Lung (tissue), 12 donors: ENCODE results near the gene SLCO2A1. TPM values are rescaled to one million over a fixed set of nuclear protein-coding genes. Genes with fewer than 3 reads are reported as not detected.

Source experiments
- ATAC-seq: fragments of 200-7000 bp; cut with Tn5 transposase; one replicate; pipeline ENCODE4 v1.9.1; 2020; ENCODE audit warnings: moderate number of reproducible peaks; ENCODE audit not compliant: insufficient read depth, low FRiP score
- DNase-seq, 3 donors: peaks; one replicate each; pipeline ENCODE4 v3.0.0-alpha.2; 2013 to 2017
- H3K27ac ChIP-seq, 2 donors: one replicate each; pipeline ENCODE4 v1.5.1; 2013; ENCODE audit warnings: mild to moderate bottlenecking in 2 of 2, moderate library complexity in 2 of 2, control low read depth in 1 of 2, inconsistent platforms in 1 of 2, low read depth in 1 of 2, low read length in 1 of 2
- H3K27me3 ChIP-seq, 3 donors: one replicate each; pipeline ENCODE4 v1.5.1; 2013; ENCODE audit warnings: low read length in 2 of 3; ENCODE audit not compliant: control insufficient read depth in 3 of 3, insufficient read depth in 3 of 3
- H3K36me3 ChIP-seq, 4 donors: one replicate each; pipeline ENCODE4 v1.5.1; 2013; ENCODE audit warnings: low read length in 4 of 4, mild to moderate bottlenecking in 1 of 4, moderate library complexity in 1 of 4; ENCODE audit not compliant: control insufficient read depth in 4 of 4, insufficient read depth in 4 of 4
- H3K4me1 ChIP-seq, 5 donors: one replicate each; pipeline ENCODE4 v1.5.1; 2013; ENCODE audit warnings: low read length in 5 of 5, mild to moderate bottlenecking in 2 of 5, moderate library complexity in 1 of 5; ENCODE audit not compliant: control insufficient read depth in 5 of 5, insufficient read depth in 5 of 5
- H3K4me3 ChIP-seq: one replicate; pipeline ENCODE4 v1.5.1; 2013; ENCODE audit warnings: mild to moderate bottlenecking, control low read depth, moderate library complexity
- H3K9ac ChIP-seq, 2 donors: one replicate each; pipeline ENCODE4 v1.5.1; 2013; ENCODE audit warnings: low read length in 2 of 2, control low read depth in 1 of 2; ENCODE audit not compliant: insufficient read depth in 1 of 2
- H3K9me3 ChIP-seq, 4 donors: one replicate each; pipeline ENCODE4 v1.5.1; 2013; ENCODE audit warnings: low read length in 3 of 4, mild to moderate bottlenecking in 1 of 4, moderate library complexity in 1 of 4; ENCODE audit not compliant: control insufficient read depth in 4 of 4, insufficient read depth in 3 of 4
- CTCF ChIP-seq: IDR thresholded peaks from 2 replicates; pipeline ENCODE4 v1.5.1; 2012; ENCODE audit warnings: mild to moderate bottlenecking; ENCODE audit errors: control extremely low read depth, extremely low read depth
- WGBS, 2 donors: extraction: QIAGEN DNeasy Blood & Tissue Kit; methylation state at CpG; one replicate each; pipeline ENCODE4 v1.1.7; 2013; 5-methylcytosine and 5-hydroxymethylcytosine counted together
- polyA plus RNA-seq, 2 donors: library from polyadenylated mRNA; stranded (reverse); fragments of 200-250 nt; gene quantifications; one replicate each; pipeline ENCODE4 v1.2.1, GENCODE V29; 2013
- total RNA-seq, 2 donors: library from RNA; depleted of rRNA in 1 of 2; stranded (reverse); fragments of >200 nt in 1 of 2; gene quantifications; one replicate each; pipeline ENCODE4 v1.2.1, GENCODE V29; 2014 to 2021
- donor health status: control.
- donor health status: control.
- donor health status: Bipolar disorder and iron deficiency.
- donor health status: healthy.
- donor health status: DM: yes; HTN: yes; CAD: no.

The SLCO2A1 gene
- total and polyA plus RNA-seq, 4 donors, result 27.2 to 131 (median 42.7) TPM

- WGBS, 2 donors, result 92 to 95% methylated on average over 5 of the region's 5 CpGs
These were observed 20.3 kb downstream of the SLCO2A1 start for GRCh38 chr3:134009345-134010000.

GRCh38 chr3:134008630-134009156 is 21.0 kb downstream of the SLCO2A1 start:
- H3K4me3 ChIP-seq, result no peak overlapping the region
- H3K27me3 ChIP-seq, result no peaks in the 10 kb centered on the region
- DNase-seq (no peak), ATAC-seq (peak; percentile 50)
- no peak overlapping the region for H3K27ac ChIP-seq
- no peak overlapping the region for H3K9ac ChIP-seq
- peaks cover 0 to 8% (median 0%) of the 10 kb centered on the region in 5 donors for H3K4me1 ChIP-seq
- H3K9me3 ChIP-seq, result no peaks in the 10 kb centered on the region
- TF ChIP-seq CTCF, result no peak
- 28 to 65% methylated on average over 2 of the region's 2 CpGs for WGBS, 2 donors
- no peaks in the 10 kb centered on the region for H3K36me3 ChIP-seq

More at GRCh38 chr3:134009345-134010000, 20.3 kb downstream of the SLCO2A1 start:
- Histone ChIP-seq H3K4me3 (no peak overlapping the region), H3K27me3 (no peaks in the 10 kb centered on the region), H3K9me3 (no peaks in the 10 kb centered on the region), H3K36me3 (no peaks in the 10 kb centered on the region), H3K4me1 (peaks cover 0 to 10% (median 0%) of the 10 kb centered on the region in 5 donors), H3K9ac (no peak overlapping the region), H3K27ac (no peak overlapping the region)
- no peak for DNase-seq
- no peak for TF ChIP-seq CTCF
- ATAC-seq, result no peak

- 65 to 80% methylated on average over 3 of the region's 3 CpGs for WGBS, 2 donors
- TF ChIP-seq CTCF, result no peak
- no peak for ATAC-seq
These were observed 21.9 kb downstream of the SLCO2A1 start for GRCh38 chr3:134007819-134008218.

GRCh38 chr3:134004841-134005240 is 24.9 kb downstream of the SLCO2A1 start:
- WGBS, 2 donors, result 87 to 100% methylated on average over 4 of the region's 4 CpGs
- H3K27ac ChIP-seq, result no peak overlapping the region

More at GRCh38 chr3:134007819-134008218, 21.9 kb downstream of the SLCO2A1 start:
- Histone ChIP-seq H3K9me3 (no peaks in the 10 kb centered on the region), H3K4me1 (peaks cover 0 to 9% (median 0%) of the 10 kb centered on the region in 5 donors), H3K27me3 (no peaks in the 10 kb centered on the region), H3K4me3 (no peak overlapping the region), H3K9ac (no peak overlapping the region), H3K36me3 (no peaks in the 10 kb centered on the region), H3K27ac (no peak overlapping the region)
- DNase-seq, result no peak

More at GRCh38 chr3:134004841-134005240, 24.9 kb downstream of the SLCO2A1 start:
- no peaks in the 10 kb centered on the region for H3K36me3 ChIP-seq
- peaks cover 0 to 11% (median 0%) of the 10 kb centered on the region in 5 donors for H3K4me1 ChIP-seq
- H3K4me3 ChIP-seq, result no peak overlapping the region
- no peaks in the 10 kb centered on the region for H3K9me3 ChIP-seq
- H3K27me3 ChIP-seq, result no peaks in the 10 kb centered on the region
- no peak for TF ChIP-seq CTCF
- H3K9ac ChIP-seq, result no peak overlapping the region
- no peak for ATAC-seq
- no peak for DNase-seq
